HG03066 (cell line): ENCODE measurements around the gene PRSS33.

Experiments
- ATAC-seq: cut with Tn5 transposase; IDR thresholded peaks from one replicate; pipeline ENCODE4 v1.9.1; 2021; ENCODE audit warnings: low read depth; ENCODE audit not compliant: unreplicated experiment

PRSS33 gene

DNA sequence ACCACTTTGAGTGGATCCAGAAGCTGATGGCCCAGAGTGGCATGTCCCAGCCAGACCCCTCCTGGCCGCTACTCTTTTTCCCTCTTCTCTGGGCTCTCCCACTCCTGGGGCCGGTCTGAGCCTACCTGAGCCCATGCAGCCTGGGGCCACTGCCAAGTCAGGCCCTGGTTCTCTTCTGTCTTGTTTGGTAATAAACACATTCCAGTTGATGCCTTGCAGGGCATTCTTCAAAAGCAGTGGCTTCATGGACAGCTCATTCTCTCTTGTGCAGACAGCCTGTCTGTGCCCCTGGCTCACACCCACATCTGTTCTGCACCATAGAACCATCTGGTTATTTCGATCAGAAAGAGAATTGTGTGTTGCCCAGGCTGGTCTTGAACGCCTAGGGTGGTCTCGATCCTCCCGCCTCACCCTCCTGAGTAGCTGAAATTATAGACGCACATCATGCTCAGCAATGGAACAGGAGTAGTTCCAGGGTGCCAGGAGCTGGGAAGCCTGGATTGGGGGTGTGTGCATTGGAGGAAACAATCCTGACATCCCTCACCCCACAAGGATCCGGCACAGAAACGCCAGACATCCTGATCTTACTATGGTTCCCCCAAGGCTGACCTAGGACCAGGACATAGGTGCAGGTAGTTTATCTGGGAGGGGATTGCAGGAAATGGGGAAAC lies 34.3 kb upstream of the PRSS33 start:
- ATAC-seq = no peak

DNA sequence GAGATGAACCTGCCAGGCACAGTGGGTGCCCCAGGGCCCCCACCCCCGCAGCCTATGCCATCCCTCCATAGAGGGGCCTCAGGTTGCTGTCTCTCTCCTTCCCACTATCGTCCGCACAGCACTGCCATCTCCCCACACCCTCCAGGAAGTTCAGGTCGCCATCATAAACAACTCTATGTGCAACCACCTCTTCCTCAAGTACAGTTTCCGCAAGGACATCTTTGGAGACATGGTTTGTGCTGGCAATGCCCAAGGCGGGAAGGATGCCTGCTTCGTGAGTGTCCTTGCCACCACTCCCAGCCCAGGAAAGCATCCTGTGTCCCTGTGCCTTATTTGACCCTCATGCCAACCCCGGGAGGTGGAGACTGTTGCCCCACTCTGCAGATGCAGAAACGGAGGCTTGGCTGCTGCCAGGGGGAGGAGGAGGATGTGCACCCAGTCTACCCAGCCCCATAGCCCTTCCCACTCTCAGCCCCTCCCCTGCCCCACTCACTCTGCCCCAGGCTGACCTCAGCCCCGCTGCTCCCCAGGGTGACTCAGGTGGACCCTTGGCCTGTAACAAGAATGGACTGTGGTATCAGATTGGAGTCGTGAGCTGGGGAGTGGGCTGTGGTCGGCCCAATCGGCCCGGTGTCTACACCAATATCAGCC lies 33.6 kb upstream of the PRSS33 start:
- ATAC-seq = no peak

DNA sequence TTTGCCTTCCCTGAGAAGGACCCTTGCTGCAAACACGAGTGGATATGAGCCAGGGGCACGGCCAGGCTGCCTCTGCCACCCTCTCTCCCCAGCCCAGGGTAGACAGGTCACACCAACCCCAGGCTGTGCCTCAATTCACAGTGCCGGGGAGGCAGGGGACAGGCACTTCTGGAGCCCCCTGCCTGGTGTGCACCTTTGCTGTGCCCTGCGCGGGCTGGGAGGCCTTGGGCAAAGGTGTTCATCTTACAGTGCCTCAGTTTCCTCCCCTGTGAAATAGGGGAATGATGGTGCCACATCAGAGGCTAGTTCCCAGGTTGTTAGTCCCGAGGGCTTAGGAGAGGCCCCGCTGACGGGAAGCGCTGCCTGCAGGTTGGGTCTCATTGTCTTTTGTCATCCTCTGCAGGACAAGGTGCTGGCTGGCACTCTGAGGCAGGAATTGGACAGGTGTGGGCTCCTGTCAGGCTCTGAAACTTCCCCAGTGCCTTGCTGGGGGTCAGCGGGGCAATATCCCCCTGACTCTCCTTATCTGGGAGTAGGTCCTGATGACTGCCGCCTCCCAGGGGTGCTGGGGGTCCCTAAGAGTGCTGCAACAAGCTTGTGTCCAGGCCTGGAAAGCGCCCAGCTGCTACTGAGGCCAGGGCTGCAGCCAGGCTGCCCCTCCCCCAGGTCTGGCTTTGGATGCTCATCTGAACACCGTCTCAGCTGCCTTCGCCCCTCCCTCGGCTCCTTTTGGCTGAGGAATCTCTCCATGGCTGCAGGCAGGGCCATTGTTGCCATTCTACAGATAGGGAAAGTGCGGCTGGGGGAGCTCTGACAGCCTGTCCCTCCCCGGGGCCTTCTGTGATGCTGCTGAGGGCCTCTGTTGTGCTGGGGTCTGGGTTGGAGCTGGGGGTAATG lies 32.8 kb upstream of the PRSS33 start:
- ATAC-seq = no peak

DNA sequence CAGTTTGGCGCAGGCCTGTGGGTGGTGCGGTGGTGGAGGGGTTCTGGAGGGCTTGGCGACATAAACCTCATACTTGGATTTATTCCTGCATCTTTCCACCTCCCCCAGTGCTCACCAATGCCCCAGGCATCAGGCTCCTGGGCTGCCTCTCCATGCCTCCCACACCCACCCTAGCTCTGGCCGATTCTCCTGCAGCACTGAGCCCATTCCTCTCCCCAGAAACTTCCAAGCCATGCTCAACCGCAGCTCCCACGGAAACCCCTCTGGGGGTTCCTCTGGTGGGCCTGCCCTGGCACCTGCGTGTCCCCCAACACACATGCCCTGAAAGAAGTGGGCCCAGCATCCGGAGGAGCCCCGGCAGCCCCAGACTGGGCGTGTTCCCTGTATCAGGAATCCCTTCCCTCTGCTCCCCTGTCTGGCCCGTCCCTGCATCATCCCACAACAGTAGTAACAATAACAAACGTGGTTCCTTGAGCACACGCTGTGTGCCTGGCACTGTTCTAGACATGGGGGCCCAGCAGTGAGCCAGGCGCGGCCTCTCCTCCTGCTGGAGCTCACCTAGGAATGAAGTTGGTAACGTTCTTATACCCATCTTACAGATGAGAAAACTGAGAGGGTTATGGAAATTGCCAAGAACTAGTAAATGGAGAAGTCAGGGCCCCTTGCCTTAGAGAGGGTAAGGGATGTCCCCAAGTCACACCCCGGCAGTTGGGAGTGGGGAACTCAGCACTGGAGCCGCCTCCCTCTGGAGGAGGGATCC lies 32.0 kb upstream of the PRSS33 start:
- ATAC-seq = no peak

DNA sequence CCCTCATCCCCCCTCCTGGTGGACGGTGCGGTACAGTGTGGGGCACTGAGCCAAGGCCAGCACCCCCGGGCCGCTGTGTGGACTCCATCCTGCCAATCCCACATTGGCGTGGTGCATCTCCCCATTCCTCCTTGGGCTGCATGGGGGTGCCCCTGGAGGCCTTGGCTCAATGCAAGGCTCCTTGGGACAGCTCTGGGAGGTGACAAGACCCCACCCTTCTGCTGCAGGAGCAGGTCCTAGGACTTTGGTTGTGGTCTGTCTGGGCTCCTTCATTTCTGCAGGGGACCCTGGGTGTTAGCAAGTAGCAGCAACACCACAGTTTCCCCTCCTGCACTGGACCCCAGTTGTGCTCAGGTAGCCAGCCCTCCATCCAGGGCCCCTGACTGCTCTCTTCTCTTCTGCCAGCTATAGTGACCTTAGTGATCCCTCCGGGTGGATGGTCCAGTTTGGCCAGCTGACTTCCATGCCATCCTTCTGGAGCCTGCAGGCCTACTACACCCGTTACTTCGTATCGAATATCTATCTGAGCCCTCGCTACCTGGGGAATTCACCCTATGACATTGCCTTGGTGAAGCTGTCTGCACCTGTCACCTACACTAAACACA lies 31.0 kb upstream of the PRSS33 start:
- no peak for ATAC-seq

DNA sequence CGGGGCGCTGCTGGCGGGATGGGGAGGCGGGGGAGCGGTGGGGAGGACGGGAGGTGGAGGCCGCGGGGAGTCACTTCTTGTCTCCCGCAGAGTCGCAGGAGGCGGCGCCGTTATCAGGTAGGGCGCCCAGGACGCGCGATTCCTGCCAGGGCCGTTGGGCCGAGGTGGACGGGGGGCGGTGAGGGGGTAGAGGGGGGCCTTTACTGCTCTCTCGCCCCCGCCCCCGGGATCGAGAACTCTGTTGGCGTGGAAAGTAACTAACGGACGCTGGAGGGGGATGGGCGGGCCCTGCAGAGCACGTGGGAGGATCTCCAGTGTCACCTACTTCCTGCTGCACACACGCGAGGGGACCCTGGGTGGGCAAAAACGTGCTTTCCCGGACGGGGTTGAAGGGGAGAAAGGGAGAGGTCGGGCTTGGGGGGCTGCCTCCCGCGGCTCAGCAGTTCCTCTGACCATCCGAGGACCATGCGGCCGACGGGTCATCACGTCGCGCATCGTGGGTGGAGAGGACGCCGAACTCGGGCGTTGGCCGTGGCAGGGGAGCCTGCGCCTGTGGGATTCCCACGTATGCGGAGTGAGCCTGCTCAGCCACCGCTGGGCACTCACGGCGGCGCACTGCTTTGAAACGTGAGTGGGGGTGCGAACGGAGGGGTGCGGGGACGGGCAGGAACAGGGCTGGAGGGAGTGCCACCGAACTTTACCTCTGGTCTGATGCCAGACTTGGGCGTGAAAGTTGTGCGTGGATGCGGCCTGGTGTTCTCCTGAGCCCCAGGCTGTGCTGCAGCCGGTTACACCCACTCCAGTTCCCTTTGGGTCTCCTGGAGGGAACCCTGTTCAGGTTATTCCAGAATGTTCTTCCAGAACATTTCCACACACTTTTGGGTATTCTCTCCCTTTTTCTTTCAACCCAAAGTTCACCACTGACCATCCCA lies 30.2 kb upstream of the PRSS33 start:
- ATAC-seq = no peak

DNA sequence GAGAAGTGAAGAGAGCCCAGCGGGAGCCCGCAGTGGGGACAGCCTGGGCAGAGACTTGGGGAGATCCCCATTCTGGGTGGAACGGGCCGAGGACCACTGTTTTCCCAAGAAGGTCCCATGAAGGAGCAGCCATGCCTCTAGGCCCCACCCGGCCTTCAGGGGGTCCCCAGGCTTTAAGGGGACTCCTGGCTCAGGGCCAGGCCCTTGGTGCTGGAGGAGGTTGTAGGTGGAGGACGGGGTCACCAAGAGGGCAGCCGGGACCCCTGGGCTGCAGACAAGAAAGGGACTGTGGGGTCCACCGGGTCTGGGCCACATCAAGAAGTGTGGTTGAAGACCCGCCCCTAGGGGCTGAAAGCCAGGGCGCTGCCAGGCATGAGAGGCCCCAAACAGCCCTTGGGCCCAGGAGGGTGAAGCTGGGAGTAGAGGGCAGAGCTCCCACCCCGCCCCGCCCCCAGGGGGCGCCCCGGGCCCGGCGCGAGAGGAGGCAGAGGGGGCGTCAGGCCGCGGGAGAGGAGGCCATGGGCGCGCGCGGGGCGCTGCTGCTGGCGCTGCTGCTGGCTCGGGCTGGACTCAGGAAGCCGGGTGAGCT lies 29.5 kb upstream of the PRSS33 start, which contains the start of gene PRSS21:
PRSS21 (plus strand) TSS at position 487 of the 589 bp plus-strand sequence; CDS start at position 519, 32 bp downstream.
- no peak for ATAC-seq

DNA sequence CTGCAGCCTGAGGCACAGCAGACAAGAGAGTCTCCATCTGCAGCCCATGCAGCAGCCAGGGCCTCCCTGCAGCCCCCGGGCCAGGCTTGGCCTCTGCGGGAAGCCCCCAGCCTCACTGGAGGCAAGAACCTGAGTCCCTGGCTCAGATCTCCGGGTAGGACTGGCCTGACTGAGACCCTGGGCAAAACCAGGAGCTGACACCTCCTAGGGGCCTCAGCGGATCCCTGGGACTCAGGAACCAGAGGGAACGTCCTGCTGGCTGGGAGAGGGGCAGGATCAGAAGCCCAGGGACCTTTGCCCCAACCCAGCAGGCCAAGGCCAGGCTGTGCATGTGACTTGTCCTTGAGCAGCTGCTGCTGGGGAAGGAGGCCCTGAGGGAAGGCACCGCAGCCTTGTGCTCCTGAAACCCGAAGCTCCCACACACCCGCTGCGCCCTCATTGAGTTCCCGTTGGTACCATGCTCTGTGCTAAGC lies 28.0 kb upstream of the PRSS33 start:
- no peak for ATAC-seq

DNA sequence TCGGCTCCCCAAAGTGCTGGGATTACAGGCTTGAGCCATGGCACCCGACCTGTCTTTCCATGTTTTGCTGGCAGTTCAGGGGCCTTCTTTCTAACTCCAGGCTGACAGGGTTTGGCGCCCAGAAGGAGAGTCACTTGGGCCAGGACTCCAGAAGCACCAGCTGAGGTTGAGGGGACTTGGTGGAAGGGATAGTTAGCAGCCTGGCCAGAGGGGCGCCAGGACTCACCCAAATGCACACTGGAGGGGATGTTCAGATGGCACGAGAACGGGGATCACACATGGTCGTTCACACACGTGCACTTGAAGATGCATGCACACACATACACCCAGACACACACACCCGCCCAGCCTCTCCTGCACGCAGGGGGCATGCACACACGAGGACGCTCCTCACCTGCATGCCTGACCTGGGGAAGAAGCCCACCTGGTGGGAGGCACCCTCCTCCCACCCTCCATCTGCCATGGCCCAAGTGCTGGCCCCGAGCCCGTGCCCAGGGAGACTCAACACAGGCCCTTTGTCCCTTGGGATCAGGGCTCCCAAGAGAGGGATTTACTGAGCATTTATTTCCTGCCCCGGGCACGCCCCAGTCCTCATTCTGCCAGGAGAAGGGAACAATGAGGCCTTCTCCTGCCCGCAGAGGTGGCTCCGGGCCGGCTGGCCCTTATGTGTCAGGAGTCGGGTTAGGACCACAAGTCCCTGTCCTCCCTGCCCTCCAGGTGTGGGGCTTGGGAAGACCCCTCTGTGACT lies 27.4 kb upstream of the PRSS33 start:
- no peak for ATAC-seq

DNA sequence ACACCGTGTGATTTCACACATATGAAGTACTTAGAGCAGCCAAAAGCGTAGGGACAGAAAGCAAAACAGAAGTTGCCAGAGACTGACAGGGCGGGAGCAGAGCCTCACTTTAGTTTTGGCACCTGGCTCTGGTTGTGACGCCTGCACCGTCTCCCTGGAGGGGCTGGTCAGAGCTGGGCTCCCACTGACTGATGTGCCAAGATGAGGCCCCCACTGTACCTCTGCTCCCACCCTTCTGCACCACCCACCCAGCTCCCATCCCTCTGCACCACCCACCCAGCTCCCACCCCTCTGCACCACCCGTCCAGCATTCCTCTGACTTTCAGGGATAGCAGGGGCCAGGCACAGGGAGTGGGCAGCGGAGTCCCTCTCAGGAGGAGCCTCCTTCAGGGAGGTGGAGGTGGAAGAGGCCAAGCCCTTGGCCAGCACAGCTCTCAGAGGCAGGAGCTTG lies 26.4 kb upstream of the PRSS33 start:
- no peak for ATAC-seq

DNA sequence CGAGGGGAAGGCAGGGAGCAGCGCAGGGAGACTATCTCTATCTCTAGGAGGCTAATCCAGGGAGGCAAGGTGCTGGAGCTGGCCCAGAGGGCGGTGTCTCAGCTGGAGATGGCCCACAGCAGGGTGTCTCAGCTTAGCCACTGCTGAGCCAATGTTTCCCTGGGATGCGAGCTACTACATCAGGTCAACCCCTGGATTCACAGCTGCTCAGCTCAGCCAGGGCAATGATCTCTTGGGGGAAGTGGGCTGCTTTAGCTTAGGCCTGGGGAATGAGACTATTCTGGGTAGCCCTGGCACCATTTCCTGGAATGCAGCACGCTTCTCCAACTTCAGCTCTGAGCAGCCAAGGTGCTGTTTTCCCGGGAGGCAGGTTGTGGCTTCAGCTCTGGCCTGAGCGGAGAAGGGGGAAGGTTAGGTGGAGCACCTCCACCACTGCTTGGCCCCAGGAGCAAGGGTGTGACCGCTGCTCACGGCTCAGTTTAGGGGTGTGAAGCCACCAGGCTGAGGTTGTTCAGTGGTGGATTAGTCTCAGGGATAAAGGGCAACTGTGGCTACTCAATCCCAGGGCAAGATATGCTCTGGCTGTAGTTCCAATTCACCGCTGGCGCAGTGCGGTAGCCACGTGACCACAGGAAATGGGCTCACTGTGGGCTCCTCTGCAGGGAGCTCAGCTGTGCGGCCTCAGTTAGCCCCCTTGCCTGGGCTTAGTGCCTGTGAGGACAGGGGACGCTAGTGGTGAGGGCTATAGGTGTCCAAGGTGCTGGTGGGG lies 24.5 kb upstream of the PRSS33 start:
- no peak for ATAC-seq

DNA sequence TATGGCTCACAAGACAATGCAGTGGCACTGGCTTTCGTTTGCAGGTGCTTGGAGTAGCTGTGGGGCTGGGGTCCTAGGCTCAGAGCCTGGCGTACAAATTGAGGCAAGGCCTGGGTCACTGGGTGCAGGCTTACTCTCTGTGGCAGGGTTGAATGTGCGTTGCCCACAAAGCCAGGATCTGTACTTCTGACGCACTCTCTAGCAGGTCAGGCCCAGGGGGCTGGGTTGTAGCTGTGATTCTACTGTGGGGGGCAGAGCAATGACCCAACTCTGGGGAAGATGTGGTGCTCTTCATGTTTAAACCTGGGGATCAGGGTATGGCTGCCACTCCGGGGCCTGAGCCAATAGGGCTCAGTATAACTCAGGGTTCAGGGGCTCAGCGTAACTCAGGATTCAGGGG lies 23.3 kb upstream of the PRSS33 start:
- ATAC-seq = no peak

DNA sequence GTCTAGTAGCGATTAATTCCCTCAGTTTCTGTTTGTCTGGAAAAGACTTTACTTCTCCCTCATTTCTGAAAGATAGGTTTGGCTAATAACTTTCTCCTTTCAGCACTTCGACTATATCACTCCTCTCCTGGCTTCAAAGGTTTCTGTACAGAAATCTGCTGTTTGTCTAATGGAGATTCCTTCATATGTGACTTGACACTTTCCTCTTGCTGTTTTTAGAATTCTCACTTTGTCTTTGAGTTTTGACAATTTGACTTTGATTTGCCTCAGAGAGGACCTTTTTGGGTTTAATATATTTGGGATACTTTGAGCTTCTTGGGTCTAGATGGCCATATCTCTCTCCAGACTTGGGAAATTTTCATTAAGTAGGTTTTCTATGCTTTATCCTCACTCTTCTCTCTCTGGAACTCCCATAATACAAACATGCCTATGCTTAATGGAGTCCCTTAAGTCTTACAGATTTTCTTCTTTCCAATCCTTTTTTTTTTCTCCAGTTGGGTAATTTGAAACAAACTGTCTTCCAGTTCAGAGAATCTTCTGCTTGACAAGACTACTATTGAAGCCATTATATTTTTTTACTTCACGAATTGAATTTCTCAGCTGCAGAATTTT lies 21.9 kb upstream of the PRSS33 start:
- ATAC-seq = no peak

DNA sequence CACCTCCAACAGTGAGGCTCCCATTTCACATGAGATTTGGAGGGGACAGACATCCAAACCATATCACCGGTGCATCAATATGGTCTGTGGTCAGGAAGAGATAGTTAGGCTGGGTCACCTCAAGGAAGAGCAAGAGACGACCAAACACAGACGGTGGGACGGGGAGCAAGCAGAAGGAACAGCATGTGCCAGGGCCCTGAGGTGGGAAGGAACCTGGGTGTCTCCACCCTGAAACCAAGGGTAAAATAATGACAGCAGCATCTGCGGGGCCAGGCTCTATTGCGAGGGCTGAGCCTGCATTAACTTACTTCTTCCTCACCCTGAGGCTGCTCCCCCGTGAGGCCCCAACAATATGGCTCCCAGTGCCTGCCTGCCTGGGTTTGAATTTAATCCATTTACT lies 20.8 kb upstream of the PRSS33 start:
- ATAC-seq = no peak

DNA sequence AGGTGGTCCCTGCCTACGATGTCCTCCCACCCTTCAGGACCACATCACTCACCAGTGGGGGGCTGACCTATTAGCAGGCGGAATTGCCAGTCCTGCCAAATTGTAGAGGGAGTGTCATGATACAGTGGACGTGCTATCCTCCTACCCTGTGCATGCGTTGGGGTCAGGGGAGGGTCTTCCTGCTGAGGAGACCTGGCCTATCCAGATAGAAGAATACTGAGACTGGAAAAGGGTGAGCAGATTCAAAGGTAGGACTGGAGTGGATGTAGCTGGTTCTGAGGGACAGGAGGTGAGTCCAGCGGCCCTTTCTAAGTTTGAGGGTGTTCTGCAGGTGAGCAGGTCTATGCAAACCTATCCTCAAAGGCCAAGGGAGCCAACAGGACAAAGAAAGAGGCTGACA lies 18.9 kb upstream of the PRSS33 start:
- ATAC-seq = no peak

DNA sequence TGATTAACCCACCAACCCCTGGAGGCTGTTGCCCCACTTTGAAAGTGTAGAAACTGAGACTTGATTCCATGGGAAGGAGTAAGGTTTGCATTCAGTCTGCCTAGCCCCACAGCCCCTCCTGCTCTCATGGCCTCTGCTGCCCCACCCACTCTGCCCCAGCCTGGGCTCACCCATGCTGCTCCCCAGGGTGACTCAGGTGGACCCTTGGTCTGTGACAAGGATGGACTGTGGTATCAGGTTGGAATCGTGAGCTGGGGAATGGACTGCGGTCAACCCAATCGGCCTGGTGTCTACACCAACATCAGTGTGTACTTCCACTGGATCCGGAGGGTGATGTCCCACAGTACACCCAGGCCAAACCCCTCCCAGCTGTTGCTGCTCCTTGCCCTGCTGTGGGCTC lies 17.4 kb upstream of the PRSS33 start:
- no peak for ATAC-seq
